ENCODE results near the gene ITPKB.

The ITPKB gene

GRCh38 chr1:226682871-226683814 is 55.9 kb downstream of the ITPKB start:
- DNase-seq, result no peak

GRCh38 chr1:226681652-226682493 is 57.2 kb downstream of the ITPKB start:
- DNase-seq, result no peak

- DNase-seq, result no peak
Measured at GRCh38 chr1:226680653-226681052, 58.4 kb downstream of the ITPKB start.

- peak; percentile 88 for DNase-seq
Measured at GRCh38 chr1:226679853-226680516, 59.1 kb downstream of the ITPKB start.

- DNase-seq, result no peak
Measured at GRCh38 chr1:226679262-226679661, 59.8 kb downstream of the ITPKB start.

- no peak for DNase-seq
Measured at GRCh38 chr1:226678701-226679100, 60.4 kb downstream of the ITPKB start.

GRCh38 chr1:226678251-226678650 is 60.8 kb downstream of the ITPKB start:
- no peak for DNase-seq

- DNase-seq, result peak; percentile 75
Measured at GRCh38 chr1:226677027-226678020, 61.8 kb downstream of the ITPKB start.

- no peak for DNase-seq
Measured at GRCh38 chr1:226676381-226676780, 62.7 kb downstream of the ITPKB start.

- peak; percentile 84 for DNase-seq
Measured at GRCh38 chr1:226675715-226676357, 63.2 kb downstream of the ITPKB start.

- no peak for DNase-seq
Measured at GRCh38 chr1:226674892-226675714, 64.0 kb downstream of the ITPKB start.

- no peak for DNase-seq
Measured at GRCh38 chr1:226672339-226672762, 66.7 kb downstream of the ITPKB start.

GRCh38 chr1:226671277-226671676 is 67.8 kb downstream of the ITPKB start:
- peak; percentile 97 for DNase-seq

GRCh38 chr1:226670073-226670472 is 69.0 kb downstream of the ITPKB start:
- no peak for DNase-seq

GRCh38 chr1:226668173-226668560 is 70.9 kb downstream of the ITPKB start:
- DNase-seq, result no peak

GRCh38 chr1:226666692-226667091 is 72.4 kb downstream of the ITPKB start:
- no peak for DNase-seq

- DNase-seq, result peak; percentile 36
Measured at GRCh38 chr1:226666164-226666506, 72.9 kb downstream of the ITPKB start.

- peak; percentile 36 for DNase-seq
Measured at GRCh38 chr1:226665505-226666163, 73.4 kb downstream of the ITPKB start.

- DNase-seq, result peak; percentile 46
Measured at GRCh38 chr1:226664413-226665101, 74.5 kb downstream of the ITPKB start.
